Activated CD4-positive, alpha-beta memory T cell treated with anti-CD3 and anti-CD28 coated beads for 36 hours (primary cell): ENCODE data around the gene BAHCC1. TPM values are rescaled to one million over a fixed set of nuclear protein-coding genes. Genes with fewer than 3 reads are reported as not detected.
A peak's percentile ranks its signal among the peaks of the same experiment; 100 is the strongest.

ENCODE experiments used
- CTCF ChIA-PET: fragments of 350-600 bp; sonication (Branson Sonifier 250); formaldehyde crosslinking; loops from one replicate; lab custom pipeline; 2021; ENCODE audit warnings: antibody characterized with exemption, inconsistent platforms; lab: Charles Lee
- POLR2A ChIA-PET: fragments of 350-600 bp; sonication (Branson Sonifier 250); formaldehyde crosslinking; loops from one replicate; lab custom pipeline; 2021; ENCODE audit warnings: antibody characterized with exemption; lab: Charles Lee
- DNase-seq: peaks from one replicate; pipeline ENCODE4 v3.0.0-alpha.2; 2020
- H3K27ac Mint-ChIP-seq: one replicate; pipeline ENCODE4 v1.8.0; 2021; ENCODE audit warnings: mixed read lengths
- H3K27me3 Mint-ChIP-seq: one replicate; pipeline ENCODE4 v1.8.0; 2021; ENCODE audit warnings: mixed read lengths
- H3K36me3 Mint-ChIP-seq: one replicate; pipeline ENCODE4 v1.8.0; 2021; ENCODE audit warnings: mixed read lengths
- H3K4me1 Mint-ChIP-seq: one replicate; pipeline ENCODE4 v1.8.0; 2021; ENCODE audit warnings: low read depth, mixed read lengths
- H3K4me3 Mint-ChIP-seq: one replicate; pipeline ENCODE4 v1.8.0; 2021; ENCODE audit warnings: mild to moderate bottlenecking, mixed read lengths
- H3K9me3 Mint-ChIP-seq: one replicate; pipeline ENCODE4 v1.8.0; 2021; ENCODE audit warnings: mixed read lengths
- intact Hi-C: fragments of 100-400 bp; cut with micrococcal nuclease; formaldehyde crosslinking; loops from one replicate; pipeline ENCODE4 v1.15.1; 2023
- total RNA-seq, 2 experiments: library from RNA; stranded (reverse); gene quantifications; one replicate each; pipeline ENCODE4 v1.2.3, GENCODE V29; 2021

Gene BAHCC1
- total RNA-seq, 2 experiments from 2014 or later: 0.10 TPM; not detected in 1

DNA sequence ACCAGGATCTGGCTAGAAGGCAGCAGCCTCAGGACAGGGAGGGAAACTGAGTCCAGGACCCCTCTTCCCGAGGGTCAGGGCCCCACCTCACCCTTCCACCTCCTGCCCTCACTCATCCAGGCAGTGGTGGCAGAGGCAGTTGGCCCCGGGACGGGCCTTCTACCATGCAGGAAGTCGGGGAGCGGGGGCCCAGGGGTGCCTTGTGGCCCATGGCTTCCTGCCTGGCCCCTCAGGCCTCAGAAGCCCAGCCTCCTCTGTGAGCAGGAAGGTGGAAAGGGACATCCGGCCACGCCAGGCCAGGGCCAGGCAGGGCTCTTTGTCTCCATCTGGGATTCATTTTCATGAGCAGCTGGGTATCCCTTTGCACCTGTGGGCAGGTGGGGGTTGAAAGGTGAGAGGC is 58.5 kb downstream of the BAHCC1 start:
- no peaks in the 10 kb centered on the region for H3K9me3 Mint-ChIP-seq
- CTCF ChIA-PET: no interaction called here
- H3K4me3 Mint-ChIP-seq: no peak overlapping the region
- POLR2A ChIA-PET: no interaction called here
- peaks cover 8% of the 10 kb centered on the region for H3K4me1 Mint-ChIP-seq
- H3K27ac Mint-ChIP-seq: no peak overlapping the region
- intact Hi-C loops: no loop called here
- no peaks in the 10 kb centered on the region for H3K36me3 Mint-ChIP-seq
- no peaks in the 10 kb centered on the region for H3K27me3 Mint-ChIP-seq
- DNase-seq: peak; percentile 39

DNA sequence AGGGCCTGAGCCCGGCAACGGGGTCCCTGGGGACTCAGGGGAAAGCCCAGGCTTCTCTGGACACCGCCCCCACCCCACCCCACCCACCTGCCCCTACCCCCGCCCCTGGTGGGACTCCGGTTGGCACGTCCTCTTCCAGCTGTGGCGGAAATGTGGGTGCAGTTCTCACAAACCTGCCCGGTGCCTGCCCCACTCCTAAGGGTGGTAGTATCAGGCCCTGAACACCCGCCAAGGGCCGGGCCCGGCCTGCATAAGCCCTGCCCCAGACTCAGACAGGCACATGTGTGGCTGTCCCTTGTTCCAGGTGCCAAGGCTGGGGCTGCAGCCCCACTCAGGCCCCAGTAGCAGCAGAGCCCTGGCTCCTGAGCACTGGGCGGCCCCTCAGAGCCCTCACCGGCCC is 59.2 kb downstream of the BAHCC1 start:
- intact Hi-C loops: no loop called here
- H3K4me1 Mint-ChIP-seq: peaks cover 8% of the 10 kb centered on the region
- H3K27ac Mint-ChIP-seq: no peak overlapping the region
- no peaks in the 10 kb centered on the region for H3K27me3 Mint-ChIP-seq
- no peaks in the 10 kb centered on the region for H3K9me3 Mint-ChIP-seq
- DNase-seq: no peak
- CTCF ChIA-PET: no interaction called here
- no peaks in the 10 kb centered on the region for H3K36me3 Mint-ChIP-seq
- POLR2A ChIA-PET: no interaction called here
- no peak overlapping the region for H3K4me3 Mint-ChIP-seq

DNA sequence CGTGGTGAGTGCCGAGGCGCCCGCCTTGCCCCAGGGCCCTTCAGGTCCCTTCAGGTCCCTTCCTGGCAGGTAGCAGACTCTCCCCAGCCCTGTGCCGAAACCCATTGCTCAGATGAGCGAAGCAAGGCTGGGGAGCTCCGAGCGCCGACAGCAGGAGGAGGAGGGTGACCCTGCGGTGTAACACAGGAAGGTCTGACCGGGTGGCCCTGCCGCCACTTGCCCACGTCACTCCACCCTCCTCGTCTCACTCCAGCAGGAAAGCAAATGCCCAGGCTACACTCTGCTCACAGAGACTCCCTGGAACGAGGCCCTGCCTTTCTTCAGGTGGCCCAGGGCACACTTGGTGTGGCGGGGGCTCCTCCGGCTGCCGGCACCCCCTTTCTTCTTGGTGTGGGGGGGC is 60.1 kb downstream of the BAHCC1 start:
- no peaks in the 10 kb centered on the region for H3K36me3 Mint-ChIP-seq
- no peaks in the 10 kb centered on the region for H3K9me3 Mint-ChIP-seq
- H3K4me1 Mint-ChIP-seq: peaks cover 8% of the 10 kb centered on the region
- CTCF ChIA-PET: interaction anchor here (1.5 kb wide), 1 partner anchor 15 kb away, joined by 3 read pairs; no protein-coding TSS in a partner anchor
- no peak for DNase-seq
- H3K27ac Mint-ChIP-seq: no peak overlapping the region
- H3K4me3 Mint-ChIP-seq: no peak overlapping the region
- H3K27me3 Mint-ChIP-seq: no peaks in the 10 kb centered on the region
- POLR2A ChIA-PET: no interaction called here
- intact Hi-C loops: no loop called here

DNA sequence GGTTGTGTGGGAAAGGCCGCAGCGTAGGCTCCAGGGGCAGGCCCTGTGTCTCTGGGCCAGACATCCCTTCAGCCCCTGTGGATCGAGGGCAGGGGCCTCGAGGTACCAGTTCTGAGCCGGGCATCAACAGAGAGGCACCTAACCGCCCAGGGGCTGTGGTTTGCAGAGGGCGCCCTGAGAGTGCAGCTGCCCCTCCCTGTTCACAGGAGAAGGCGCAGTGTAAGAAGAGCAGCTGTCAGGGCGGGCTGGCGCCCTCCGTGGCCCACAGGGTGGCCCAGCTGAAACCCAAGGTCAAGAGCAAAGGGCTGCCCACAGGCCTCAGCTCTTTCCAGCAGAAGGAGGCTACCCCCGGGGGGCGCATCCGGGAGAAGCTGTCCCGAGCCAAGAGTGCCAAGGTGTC is 60.8 kb downstream of the BAHCC1 start:
- Mint-ChIP-seq H3K9me3 (no peaks in the 10 kb centered on the region), H3K4me1 (peaks cover 8% of the 10 kb centered on the region), H3K36me3 (no peaks in the 10 kb centered on the region), H3K4me3 (no peak overlapping the region), H3K27me3 (no peaks in the 10 kb centered on the region), H3K27ac (no peak overlapping the region)
- CTCF ChIA-PET: interaction anchor here (1.5 kb wide), 1 partner anchor 15 kb away, joined by 3 read pairs; no protein-coding TSS in a partner anchor
- POLR2A ChIA-PET: no interaction called here
- intact Hi-C loops: no loop called here
- DNase-seq: no peak

DNA sequence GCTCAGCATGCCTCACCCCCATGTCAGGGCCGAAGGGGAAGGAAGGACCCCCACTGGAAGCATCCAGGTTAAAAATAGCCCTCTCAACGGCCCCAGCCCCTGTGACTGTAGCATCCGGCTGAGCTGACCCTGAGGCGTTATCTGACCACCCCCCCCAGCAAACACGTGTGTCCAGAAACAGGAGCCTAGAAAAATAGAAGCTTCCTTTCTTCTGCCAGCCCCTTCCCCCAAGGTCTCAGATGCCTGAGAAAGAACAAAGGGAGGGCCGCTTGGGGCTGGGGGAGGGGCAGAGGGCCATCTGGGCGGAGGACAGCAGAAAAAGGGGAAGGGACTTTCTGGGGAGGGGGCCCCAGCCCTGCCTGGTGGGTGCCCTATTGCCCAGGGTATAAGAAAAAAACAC is 61.5 kb downstream of the BAHCC1 start:
- no peak for DNase-seq
- intact Hi-C loops: no loop called here
- no peak overlapping the region for H3K27ac Mint-ChIP-seq
- peaks cover 8% of the 10 kb centered on the region for H3K4me1 Mint-ChIP-seq
- no peak overlapping the region for H3K4me3 Mint-ChIP-seq
- H3K36me3 Mint-ChIP-seq: no peaks in the 10 kb centered on the region
- no peaks in the 10 kb centered on the region for H3K27me3 Mint-ChIP-seq
- ChIA-PET POLR2A (no interaction called here), CTCF (no interaction called here)
- no peaks in the 10 kb centered on the region for H3K9me3 Mint-ChIP-seq

DNA sequence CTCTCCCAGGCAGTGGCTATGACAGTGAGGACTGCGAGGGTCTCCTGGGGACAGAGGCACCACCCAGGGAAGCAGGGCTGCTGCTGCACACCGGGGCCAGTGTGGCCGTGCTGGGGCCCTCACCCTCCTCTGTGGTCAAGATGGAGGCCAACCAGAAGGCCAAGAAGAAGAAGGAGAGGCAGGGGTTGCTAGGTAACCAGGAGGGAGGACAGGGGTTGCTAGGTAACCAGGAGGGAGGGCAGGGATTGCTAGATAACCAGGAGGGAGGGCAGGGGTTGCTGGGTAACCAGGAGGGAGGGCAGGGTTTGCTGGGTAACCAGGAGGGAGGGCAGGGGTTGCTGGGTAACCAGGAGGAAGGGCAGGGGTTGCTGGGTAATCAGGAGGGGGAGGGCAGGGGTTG is 62.1 kb downstream of the BAHCC1 start:
- no peak for DNase-seq
- ChIA-PET POLR2A (no interaction called here), CTCF (no interaction called here)
- intact Hi-C loops: no loop called here
- Mint-ChIP-seq H3K27me3 (no peaks in the 10 kb centered on the region), H3K36me3 (no peaks in the 10 kb centered on the region), H3K4me1 (peaks cover 8% of the 10 kb centered on the region), H3K4me3 (no peak overlapping the region), H3K9me3 (no peaks in the 10 kb centered on the region), H3K27ac (no peak overlapping the region)

DNA sequence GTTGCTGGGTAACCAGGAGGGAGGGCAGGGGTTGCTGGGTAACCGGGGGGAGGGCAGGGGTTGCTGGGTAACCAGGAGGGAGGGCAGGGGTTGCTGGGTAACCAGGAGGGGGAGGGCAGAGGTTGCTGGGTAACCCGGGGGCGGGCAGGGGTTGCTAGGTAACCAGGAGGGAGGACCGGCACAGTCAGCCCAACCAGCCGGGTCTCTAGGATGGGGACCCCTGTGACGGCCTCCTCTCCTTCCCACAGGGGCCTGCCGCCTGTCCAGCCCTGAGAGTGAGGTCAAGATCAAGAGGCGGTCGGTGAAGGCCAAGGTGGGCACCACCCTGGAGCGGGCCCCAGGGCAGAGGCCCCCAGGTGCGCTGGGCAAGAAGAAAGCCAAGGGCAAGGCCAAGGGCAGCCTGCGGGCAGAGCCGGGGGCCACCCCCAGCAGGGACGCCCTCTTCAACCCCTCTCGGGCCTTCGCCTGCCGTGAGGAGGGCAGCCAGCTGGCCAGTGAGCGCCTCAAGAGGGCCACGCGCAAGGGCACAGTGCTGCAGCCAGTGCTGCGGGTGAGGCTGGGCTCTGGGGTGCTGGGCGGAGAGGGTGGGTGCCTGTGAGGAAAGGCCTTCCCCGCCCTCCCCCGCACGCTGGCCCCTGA is 62.8 kb downstream of the BAHCC1 start:
- Mint-ChIP-seq H3K9me3 (no peaks in the 10 kb centered on the region), H3K4me3 (no peak overlapping the region), H3K4me1 (peaks cover 8% of the 10 kb centered on the region), H3K27ac (no peak overlapping the region), H3K27me3 (no peaks in the 10 kb centered on the region), H3K36me3 (no peaks in the 10 kb centered on the region)
- no peak for DNase-seq
- intact Hi-C loops: no loop called here
- POLR2A ChIA-PET: no interaction called here
- CTCF ChIA-PET: no interaction called here

DNA sequence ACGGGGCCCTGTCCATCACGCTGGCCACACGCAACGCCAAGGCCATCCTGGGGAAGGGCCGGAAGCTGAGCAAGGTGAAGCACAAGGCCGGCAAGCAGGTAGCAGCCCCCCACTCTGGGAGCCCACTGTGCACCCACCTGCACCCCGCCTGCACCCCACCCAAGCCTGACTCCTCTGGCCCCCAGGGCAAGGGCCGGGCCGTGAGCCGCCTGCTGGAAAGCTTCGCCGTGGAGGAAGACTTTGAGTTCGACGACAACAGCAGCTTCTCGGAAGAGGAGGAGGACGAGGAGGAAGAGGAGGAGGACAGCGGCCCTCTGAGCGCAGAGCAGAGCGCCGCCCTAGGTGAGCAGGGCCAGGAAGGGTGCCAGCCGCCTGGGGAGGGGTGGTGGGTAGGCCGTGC is 63.4 kb downstream of the BAHCC1 start:
- no peak overlapping the region for H3K4me3 Mint-ChIP-seq
- no peaks in the 10 kb centered on the region for H3K9me3 Mint-ChIP-seq
- no peaks in the 10 kb centered on the region for H3K36me3 Mint-ChIP-seq
- no peaks in the 10 kb centered on the region for H3K27me3 Mint-ChIP-seq
- no peak for DNase-seq
- CTCF ChIA-PET: interaction anchor here (0.6 kb wide), 1 partner anchor 26 kb away, joined by 7 read pairs; no protein-coding TSS in a partner anchor
- POLR2A ChIA-PET: no interaction called here
- H3K4me1 Mint-ChIP-seq: peaks cover 4% of the 10 kb centered on the region
- intact Hi-C loops: no loop called here
- no peak overlapping the region for H3K27ac Mint-ChIP-seq

DNA sequence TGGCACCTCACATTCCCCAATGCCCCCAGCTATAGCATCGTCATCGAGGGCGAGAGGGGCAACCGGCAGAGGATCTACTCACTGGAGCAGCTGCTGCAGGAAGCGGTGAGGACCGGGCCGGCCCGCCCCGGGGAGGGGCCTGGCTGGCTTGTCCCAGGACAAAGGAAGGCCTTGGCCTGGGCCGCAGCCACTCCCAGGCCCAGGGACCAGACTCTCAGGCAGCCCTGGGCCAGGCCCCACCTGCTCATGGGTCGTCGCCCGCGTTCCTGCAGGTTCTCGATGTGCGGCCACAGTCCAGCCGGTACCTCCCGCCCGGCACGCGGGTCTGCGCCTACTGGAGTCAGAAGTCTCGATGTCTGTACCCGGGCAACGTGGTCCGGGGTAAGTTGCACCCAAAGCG is 64.0 kb downstream of the BAHCC1 start:
- H3K36me3 Mint-ChIP-seq: no peaks in the 10 kb centered on the region
- CTCF ChIA-PET: interaction anchor here (0.6 kb wide), 1 partner anchor 26 kb away, joined by 7 read pairs; no protein-coding TSS in a partner anchor
- intact Hi-C loops: no loop called here
- H3K27ac Mint-ChIP-seq: no peak overlapping the region
- POLR2A ChIA-PET: no interaction called here
- no peak for DNase-seq
- H3K27me3 Mint-ChIP-seq: no peaks in the 10 kb centered on the region
- no peak overlapping the region for H3K4me3 Mint-ChIP-seq
- no peaks in the 10 kb centered on the region for H3K9me3 Mint-ChIP-seq
- no peaks in the 10 kb centered on the region for H3K4me1 Mint-ChIP-seq

DNA sequence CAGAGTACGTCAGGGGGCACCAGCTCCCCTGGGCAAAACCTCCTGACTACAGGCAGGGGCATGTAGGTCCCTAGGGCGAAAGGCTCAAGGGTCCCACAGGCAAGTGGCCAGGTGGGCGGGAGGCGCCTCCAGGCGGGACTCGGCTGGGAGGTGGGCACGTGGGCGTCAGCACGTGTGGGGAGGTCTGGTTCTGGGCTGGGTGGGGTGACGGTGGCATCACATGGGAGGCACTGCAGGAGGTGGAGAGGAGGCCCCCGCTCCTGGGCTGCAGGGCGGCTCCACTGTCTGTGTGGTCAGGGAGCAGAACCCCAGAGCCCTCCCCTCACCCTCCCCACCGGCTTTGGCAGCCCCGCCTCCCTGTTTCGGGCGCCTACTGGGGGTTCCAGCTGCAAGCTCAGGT is 64.6 kb downstream of the BAHCC1 start:
- H3K4me1 Mint-ChIP-seq: no peaks in the 10 kb centered on the region

DNA sequence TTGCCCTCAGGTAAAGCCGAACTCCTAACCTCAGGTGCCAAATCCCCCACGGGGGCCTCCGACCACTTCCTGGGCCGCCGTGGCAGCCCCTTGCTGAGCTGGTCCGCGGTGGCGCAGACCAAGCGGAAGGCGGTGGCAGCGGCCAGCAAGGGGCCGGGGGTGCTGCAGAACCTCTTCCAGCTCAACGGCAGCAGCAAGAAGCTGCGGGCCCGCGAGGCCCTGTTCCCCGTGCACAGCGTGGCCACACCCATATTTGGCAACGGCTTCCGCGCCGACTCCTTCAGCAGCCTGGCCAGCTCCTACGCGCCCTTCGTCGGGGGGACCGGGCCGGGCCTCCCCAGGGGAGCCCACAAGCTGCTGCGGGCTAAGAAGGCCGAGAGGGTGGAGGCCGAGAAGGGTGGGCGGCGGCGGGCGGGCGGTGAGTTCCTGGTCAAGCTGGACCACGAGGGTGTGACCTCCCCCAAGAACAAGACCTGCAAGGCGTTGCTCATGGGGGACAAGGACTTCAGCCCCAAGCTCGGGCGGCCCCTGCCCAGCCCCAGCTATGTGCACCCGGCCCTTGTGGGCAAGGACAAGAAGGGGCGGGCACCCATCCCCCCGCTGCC is 65.7 kb downstream of the BAHCC1 start:
- Mint-ChIP-seq H3K9me3 (no peaks in the 10 kb centered on the region), H3K27me3 (no peaks in the 10 kb centered on the region), H3K27ac (no peak overlapping the region), H3K4me3 (no peak overlapping the region), H3K36me3 (no peaks in the 10 kb centered on the region), H3K4me1 (no peaks in the 10 kb centered on the region)
- intact Hi-C loops: no loop called here
- CTCF ChIA-PET: no interaction called here
- DNase-seq: no peak
- POLR2A ChIA-PET: no interaction called here

More for the DNA sequence above, 64.6 kb downstream of the BAHCC1 start:
- intact Hi-C loops: no loop called here
- Mint-ChIP-seq H3K36me3 (no peaks in the 10 kb centered on the region), H3K4me3 (no peak overlapping the region), H3K27me3 (no peaks in the 10 kb centered on the region), H3K9me3 (no peaks in the 10 kb centered on the region), H3K27ac (no peak overlapping the region)
- POLR2A ChIA-PET: no interaction called here
- CTCF ChIA-PET: no interaction called here
- DNase-seq: no peak

DNA sequence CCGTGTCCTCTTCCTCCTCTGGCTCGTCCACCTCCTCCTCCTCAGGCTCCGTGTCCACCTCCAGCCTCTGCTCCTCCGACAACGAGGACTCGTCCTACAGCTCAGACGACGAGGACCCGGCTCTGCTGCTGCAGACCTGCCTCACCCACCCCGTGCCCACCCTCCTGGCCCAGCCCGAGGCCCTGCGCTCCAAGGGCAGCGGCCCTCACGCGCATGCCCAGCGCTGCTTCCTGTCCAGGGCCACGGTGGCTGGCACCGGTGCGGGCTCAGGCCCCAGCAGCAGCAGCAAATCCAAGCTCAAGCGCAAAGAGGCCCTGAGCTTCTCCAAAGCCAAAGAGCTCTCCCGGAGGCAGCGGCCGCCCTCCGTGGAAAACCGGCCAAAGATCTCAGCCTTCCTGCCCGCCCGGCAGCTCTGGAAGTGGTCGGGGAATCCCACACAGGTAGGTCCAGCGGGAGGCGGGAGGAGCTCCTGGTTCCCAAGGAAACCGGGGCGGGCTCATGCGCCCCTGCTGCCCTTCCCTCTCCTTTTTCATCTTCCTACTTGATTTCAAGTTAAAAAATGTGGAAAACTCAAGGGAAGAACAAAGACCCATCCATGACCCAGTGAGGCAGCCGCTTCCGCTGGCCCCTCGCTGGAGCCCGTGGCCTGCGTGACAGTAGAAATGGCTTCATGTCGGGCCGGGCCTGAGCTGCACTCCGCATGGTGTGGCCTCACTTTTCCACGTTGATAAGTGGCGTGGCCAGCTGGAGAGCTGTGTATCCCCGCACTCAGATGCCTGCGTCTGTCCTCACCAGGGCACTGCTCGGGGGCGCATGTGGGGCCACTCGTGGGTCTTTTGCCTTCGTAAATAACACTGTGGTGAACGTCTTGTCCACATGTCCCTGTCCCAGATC is 66.6 kb downstream of the BAHCC1 start:
- no peak for DNase-seq

More for the DNA sequence above, 66.6 kb downstream of the BAHCC1 start:
- Mint-ChIP-seq H3K36me3 (no peaks in the 10 kb centered on the region), H3K27ac (no peak overlapping the region), H3K4me3 (no peak overlapping the region), H3K4me1 (no peaks in the 10 kb centered on the region), H3K9me3 (no peaks in the 10 kb centered on the region), H3K27me3 (no peaks in the 10 kb centered on the region)
- ChIA-PET CTCF (no interaction called here), POLR2A (no interaction called here)
- intact Hi-C loops: no loop called here
